Osteocyte (in vitro differentiated cells): ENCODE measurements around the gene PPFIA1. TPM values are rescaled to one million over a fixed set of nuclear protein-coding genes. Genes with fewer than 3 reads are reported as not detected.

Experiments used
- DNase-seq: peaks from one replicate; pipeline ENCODE4 v3.0.0; 2021; ENCODE audit warnings: mixed read lengths; ENCODE audit not compliant: unreplicated experiment; ENCODE audit errors: extremely low spot score
- H3K27ac Mint-ChIP-seq: one replicate; pipeline ENCODE4 v1.8.0; 2021; ENCODE audit warnings: mild to moderate bottlenecking, mixed read lengths; ENCODE audit not compliant: unreplicated experiment
- H3K27me3 Mint-ChIP-seq: one replicate; pipeline ENCODE4 v1.8.0; 2021; ENCODE audit warnings: mixed read lengths; ENCODE audit not compliant: unreplicated experiment
- H3K36me3 Mint-ChIP-seq: one replicate; pipeline ENCODE4 v1.8.0; 2021; ENCODE audit warnings: mixed read lengths; ENCODE audit not compliant: unreplicated experiment
- H3K4me1 Mint-ChIP-seq: one replicate; pipeline ENCODE4 v1.8.0; 2021; ENCODE audit warnings: mixed read lengths; ENCODE audit not compliant: unreplicated experiment
- H3K4me3 Mint-ChIP-seq: one replicate; pipeline ENCODE4 v1.8.0; 2021; ENCODE audit warnings: mild to moderate bottlenecking, moderate library complexity, mixed read lengths; ENCODE audit not compliant: unreplicated experiment
- H3K9me3 Mint-ChIP-seq: one replicate; pipeline ENCODE4 v1.8.0; 2021; ENCODE audit warnings: mixed read lengths; ENCODE audit not compliant: unreplicated experiment
- CTCF ChIP-seq: fragments of 200-600 bp; sonication (generic); IDR thresholded peaks from 2 replicates; pipeline ENCODE4 v1.5.0; 2021; ENCODE audit warnings: antibody characterized with exemption, mild to moderate bottlenecking, moderate library complexity
- total RNA-seq: library from RNA; stranded (reverse); gene quantifications from 2 replicates; pipeline ENCODE4 v1.2.1, GENCODE V29; 2021

Gene PPFIA1
- total RNA-seq, 1 donor from 2014 or later, result 70.4 TPM

DNA sequence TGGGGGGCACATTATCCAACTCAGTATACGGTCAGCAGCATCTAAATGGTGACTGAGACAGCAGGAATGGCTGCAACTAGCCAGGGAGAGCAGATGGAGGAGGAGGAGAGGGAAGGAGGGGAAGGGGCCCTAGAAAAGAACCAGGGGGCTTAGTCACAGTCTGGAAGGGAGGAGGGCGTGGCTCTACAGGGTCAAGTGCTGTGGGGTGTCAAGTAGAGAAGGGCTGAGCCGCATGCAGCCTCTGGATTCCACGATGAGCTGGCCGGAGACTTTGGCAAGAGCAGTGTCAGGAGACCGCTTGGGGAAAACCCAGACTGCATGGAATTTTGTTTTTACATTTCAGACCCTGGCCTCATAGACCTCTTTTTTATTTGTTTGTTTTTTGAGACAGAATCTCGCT lies 25.8 kb upstream of the PPFIA1 start:
- no peak for DNase-seq
- Mint-ChIP-seq H3K36me3 (no peaks in the 10 kb centered on the region), H3K4me3 (no peak overlapping the region), H3K9me3 (no peaks in the 10 kb centered on the region), H3K27me3 (no peaks in the 10 kb centered on the region), H3K4me1 (peaks cover 44% of the 10 kb centered on the region), H3K27ac (peak overlapping the region; percentile 75)
- no peak for TF ChIP-seq CTCF

DNA sequence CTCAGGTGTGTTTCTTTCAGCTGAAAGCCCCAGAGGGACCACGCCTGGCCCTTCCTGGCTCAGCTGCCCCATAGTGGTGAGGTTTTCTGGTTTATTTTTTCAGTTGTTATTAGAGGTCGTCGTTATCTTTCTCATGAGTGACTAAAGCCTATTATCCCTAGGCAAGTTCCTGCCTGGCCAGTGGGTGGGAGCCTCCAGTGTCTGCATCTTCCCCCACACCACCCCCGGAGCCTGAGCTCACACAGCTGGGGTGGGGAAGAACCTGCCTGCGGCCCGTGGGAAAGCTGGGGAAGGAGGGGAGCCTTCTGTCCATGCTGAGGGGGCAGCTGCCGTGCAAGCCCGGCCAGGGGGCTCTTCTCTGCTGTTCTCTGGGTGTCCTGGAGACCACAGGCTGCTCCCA lies 24.3 kb upstream of the PPFIA1 start:
- Mint-ChIP-seq H3K9me3 (no peaks in the 10 kb centered on the region), H3K36me3 (no peaks in the 10 kb centered on the region), H3K27ac (no peak overlapping the region), H3K4me1 (peaks cover 46% of the 10 kb centered on the region), H3K4me3 (no peak overlapping the region), H3K27me3 (no peaks in the 10 kb centered on the region)
- no peak for TF ChIP-seq CTCF
- DNase-seq, result no peak

- no peaks in the 10 kb centered on the region for H3K9me3 Mint-ChIP-seq
- peaks cover 48% of the 10 kb centered on the region for H3K4me1 Mint-ChIP-seq
- no peaks in the 10 kb centered on the region for H3K27me3 Mint-ChIP-seq
- TF ChIP-seq CTCF, result no peak
- H3K27ac Mint-ChIP-seq, result no peak overlapping the region
- H3K36me3 Mint-ChIP-seq, result no peaks in the 10 kb centered on the region
- DNase-seq, result no peak
- no peak overlapping the region for H3K4me3 Mint-ChIP-seq
These were observed 23.3 kb upstream of the PPFIA1 start for GRCh38 chr11:70247042-70247709.

GRCh38 chr11:70247710-70248072 lies 22.8 kb upstream of the PPFIA1 start:
- no peak overlapping the region for H3K4me3 Mint-ChIP-seq
- H3K4me1 Mint-ChIP-seq, result peaks cover 46% of the 10 kb centered on the region
- H3K9me3 Mint-ChIP-seq, result no peaks in the 10 kb centered on the region
- no peaks in the 10 kb centered on the region for H3K27me3 Mint-ChIP-seq
- DNase-seq, result no peak
- TF ChIP-seq CTCF, result no peak
- H3K36me3 Mint-ChIP-seq, result no peaks in the 10 kb centered on the region
- H3K27ac Mint-ChIP-seq, result no peak overlapping the region

- H3K4me3 Mint-ChIP-seq, result no peak overlapping the region
- no peak for DNase-seq
- no peak overlapping the region for H3K27ac Mint-ChIP-seq
- no peaks in the 10 kb centered on the region for H3K9me3 Mint-ChIP-seq
- peaks cover 19% of the 10 kb centered on the region for H3K4me1 Mint-ChIP-seq
- TF ChIP-seq CTCF, result no peak
- H3K36me3 Mint-ChIP-seq, result no peaks in the 10 kb centered on the region
- H3K27me3 Mint-ChIP-seq, result no peaks in the 10 kb centered on the region
These were observed 19.4 kb upstream of the PPFIA1 start for GRCh38 chr11:70250876-70251658.
